ENCODE data around the gene MEOX2.

- TF ChIP-seq, protein P1, sequence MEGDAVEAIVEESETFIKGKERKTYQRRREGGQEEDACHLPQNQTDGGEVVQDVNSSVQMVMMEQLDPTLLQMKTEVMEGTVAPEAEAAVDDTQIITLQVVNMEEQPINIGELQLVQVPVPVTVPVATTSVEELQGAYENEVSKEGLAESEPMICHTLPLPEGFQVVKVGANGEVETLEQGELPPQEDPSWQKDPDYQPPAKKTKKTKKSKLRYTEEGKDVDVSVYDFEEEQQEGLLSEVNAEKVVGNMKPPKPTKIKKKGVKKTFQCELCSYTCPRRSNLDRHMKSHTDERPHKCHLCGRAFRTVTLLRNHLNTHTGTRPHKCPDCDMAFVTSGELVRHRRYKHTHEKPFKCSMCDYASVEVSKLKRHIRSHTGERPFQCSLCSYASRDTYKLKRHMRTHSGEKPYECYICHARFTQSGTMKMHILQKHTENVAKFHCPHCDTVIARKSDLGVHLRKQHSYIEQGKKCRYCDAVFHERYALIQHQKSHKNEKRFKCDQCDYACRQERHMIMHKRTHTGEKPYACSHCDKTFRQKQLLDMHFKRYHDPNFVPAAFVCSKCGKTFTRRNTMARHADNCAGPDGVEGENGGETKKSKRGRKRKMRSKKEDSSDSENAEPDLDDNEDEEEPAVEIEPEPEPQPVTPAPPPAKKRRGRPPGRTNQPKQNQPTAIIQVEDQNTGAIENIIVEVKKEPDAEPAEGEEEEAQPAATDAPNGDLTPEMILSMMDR (IDR thresholded peaks at IDR 0.05): no peak
- no peak for TF ChIP-seq POLR2A (IDR thresholded peaks at IDR 0.05)
Observed at GRCh38 chr7:15571301-15571878, 115.1 kb downstream of the MEOX2 start.

All from right lobe of liver (tissue), 4 donors.